SKM-1 treated with dmso at 0.1 percent for 144 hours (cell line): Measurements from ENCODE around the gene PRMT1.

Experiments
- DNase-seq: peaks from one replicate; lab custom pipeline; 2025; ENCODE audit not compliant: unreplicated experiment; lab: John Stamatoyannopoulos, UW

PRMT1 gene

GRCh38 chr19:49667473-49667872 lies 9.6 kb upstream of the PRMT1 start:
- no peak for DNase-seq

GRCh38 chr19:49669516-49669915 lies 7.6 kb upstream of the PRMT1 start:
- no peak for DNase-seq

GRCh38 chr19:49672131-49672919 lies 4.7 kb upstream of the PRMT1 start:
- peak; percentile 12 for DNase-seq

DNA sequence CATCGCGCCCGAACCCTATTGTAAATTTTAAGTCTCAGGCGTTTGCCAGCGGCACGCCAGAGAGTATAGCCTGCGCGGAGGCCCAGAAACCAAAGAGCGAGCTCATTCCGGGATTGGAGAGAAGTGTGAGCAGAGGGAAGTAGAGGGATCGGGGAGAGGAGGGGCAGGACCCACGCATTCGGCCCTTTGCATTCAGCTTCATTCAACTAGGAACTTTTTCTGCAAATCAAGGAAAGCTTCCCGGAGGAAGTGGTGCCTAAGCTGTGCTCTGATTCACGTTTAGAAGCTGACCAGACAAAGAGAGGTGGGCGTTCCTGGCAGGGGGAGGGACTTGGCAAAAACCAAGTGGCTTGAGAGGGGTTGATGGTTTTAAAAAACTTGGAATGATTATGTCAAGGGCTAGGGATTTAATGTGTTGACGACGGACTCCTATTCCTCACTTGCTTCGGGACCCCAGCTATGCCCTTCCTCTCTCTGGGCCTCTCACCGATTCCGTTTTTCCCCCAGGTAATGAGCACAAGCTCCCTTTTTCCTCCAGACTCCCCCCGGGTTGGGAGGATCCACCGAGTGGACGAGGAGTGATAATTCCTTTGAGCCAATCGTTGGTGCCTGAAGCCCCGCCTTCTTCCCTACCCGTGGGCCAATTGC lies 811 bp upstream of the PRMT1 start:
- peak; percentile 30 for DNase-seq

DNA sequence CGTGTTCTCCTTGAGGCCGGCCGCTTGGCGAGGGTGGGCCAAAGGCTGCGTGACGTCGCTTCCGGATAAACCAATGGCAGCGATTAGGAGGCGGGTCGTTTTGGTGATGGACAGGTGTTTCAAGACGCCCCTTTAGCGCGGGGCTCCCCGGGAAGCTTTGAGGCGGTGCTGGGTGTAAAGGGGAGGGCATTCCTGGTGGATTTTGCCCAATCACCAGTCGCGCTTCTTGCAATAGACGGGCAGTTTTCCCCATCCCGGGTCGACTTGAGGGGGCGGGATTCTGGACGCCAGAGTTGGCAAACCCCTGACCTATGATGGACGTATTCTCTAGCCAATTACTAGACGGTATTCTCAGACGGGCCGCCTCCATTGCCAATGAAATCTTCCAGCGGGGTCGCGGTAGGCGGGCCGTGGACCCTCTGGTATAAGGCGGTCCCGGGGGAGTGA lies 264 bp upstream of the PRMT1 start:
- DNase-seq, result peak; percentile 97

DNA sequence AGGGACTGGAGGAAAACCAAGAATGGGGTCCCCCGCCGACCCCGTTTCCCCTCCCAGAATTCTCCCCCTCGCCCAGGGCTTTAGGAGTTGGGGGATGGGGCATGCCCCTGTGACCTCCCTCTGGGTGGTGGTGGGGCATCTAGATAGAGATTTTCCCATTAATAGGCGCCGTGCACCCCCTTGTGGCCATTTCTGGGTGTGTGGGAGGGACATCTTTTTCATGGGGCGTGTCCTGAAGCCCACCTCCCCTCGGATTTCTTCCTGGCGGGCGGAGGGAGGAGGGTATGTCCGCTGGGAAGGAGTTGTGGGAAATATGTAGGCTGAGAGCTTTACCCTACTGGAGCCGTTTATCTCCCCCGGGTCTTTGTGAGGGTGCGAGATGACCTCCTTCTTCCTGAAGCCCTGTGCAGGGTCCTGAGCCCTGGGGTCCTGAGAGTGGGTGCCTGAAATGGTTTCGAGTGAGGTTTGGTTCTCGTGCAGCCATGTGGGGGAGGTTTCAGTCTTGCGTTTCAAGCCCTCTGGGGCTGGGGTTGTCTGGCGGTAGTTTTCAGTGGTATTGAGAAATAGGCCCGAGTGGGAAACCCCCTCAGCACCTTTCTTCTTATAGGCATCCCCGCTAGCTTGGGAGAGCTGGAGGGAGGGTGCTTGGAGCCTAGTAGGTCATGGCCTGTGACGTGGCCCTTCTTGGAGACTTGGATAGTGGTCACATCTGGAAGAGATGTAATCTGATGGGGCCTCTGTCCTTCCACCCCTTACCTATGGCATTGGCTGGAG lies 1.0 kb downstream of the PRMT1 start:
- DNase-seq, result peak; percentile 11

GRCh38 chr19:49678985-49679770 lies 2.1 kb downstream of the PRMT1 start:
- no peak for DNase-seq

GRCh38 chr19:49679771-49680413 lies 2.8 kb downstream of the PRMT1 start:
- no peak for DNase-seq

DNA sequence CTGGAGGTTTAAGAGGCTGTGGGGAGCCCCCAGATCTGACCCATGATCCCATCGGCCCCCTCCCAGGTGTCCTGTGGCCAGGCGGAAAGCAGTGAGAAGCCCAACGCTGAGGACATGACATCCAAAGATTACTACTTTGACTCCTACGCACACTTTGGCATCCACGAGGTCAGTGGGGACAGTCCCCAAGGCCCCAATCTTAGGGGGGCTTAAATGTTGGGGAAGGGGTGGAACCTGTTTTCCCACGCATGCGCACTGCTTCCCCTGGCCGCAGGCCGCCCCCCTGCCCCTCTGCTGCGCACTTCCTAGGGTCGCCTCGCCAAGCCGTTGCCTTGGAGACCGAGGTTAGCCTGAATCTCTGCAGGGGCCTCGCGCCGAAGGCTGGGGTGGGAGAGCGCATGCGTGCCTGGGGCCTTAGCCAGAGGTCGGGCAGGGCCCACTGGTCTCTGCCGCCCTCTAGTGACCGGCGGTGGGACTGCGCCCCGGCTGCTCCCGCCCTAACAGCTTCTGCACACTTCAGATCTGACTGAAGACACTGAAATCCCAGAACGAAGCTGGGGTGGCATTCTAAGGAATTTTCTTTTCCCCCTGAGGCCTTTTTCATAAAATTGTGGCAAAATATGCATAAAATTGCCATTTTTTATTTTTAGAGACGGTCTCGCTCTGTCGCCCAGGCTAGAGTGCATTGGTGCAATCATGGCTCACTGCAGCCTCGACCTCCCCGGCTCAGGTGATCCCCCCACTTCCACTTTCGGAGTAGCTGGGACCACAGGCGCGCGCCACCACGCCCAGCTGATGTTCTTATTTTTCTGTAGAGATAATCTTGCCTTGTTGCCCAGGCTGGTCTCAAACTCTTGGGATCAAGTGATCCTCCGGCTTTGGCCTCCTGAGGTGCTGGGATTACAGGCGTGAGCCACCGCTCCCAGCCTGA lies 3.6 kb downstream of the PRMT1 start:
- DNase-seq, result peak; percentile 30

DNA sequence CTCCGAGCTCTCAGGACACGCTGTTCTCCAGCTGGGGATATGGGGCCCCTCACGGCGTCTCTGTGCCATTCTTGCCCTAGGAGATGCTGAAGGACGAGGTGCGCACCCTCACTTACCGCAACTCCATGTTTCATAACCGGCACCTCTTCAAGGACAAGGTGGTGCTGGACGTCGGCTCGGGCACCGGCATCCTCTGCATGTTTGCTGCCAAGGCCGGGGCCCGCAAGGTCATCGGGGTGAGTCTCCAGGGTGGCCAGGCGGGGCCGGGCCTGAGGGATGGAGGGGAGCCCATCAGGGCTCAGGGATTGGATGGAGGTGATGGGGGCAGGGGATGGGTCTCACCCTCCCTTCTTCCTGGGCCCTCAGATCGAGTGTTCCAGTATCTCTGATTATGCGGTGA lies 4.8 kb downstream of the PRMT1 start:
- no peak for DNase-seq

- no peak for DNase-seq
Observed at GRCh38 chr19:49682274-49682673, 5.2 kb downstream of the PRMT1 start.

- no peak for DNase-seq
Observed at GRCh38 chr19:49683814-49684250, 6.8 kb downstream of the PRMT1 start.

DNA sequence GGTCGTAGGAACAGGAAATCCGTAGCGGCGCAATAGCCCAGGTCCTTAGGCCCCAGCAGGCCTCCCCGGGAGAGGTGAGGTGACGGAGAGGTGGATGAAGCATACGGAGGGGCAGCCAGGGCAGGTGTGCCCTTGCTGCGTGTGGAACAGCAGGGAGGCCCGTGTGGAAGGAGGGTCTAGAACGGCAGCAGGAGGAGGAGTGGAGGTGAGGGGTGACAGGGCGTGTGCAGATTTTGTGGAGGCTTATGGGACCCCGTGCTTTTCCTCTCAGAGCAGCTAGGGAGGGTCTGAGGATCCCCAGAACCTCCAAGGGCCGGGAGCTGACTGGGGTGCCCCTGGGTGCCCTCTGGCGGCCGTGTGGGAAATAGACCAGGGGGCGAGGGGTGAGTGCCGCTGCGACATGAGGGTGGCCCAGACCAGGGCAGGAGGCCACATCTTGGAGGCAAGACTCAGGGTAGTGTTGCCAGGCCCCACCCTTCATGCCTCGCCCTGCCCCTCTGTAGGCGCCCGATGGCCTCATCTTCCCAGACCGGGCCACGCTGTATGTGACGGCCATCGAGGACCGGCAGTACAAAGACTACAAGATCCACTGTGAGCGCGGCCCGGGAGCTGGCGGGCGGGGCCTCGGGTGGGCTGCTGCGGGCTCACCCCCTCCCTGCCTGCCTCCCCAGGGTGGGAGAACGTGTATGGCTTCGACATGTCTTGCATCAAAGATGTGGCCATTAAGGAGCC lies 7.3 kb downstream of the PRMT1 start:
- peak; percentile 0 for DNase-seq

DNA sequence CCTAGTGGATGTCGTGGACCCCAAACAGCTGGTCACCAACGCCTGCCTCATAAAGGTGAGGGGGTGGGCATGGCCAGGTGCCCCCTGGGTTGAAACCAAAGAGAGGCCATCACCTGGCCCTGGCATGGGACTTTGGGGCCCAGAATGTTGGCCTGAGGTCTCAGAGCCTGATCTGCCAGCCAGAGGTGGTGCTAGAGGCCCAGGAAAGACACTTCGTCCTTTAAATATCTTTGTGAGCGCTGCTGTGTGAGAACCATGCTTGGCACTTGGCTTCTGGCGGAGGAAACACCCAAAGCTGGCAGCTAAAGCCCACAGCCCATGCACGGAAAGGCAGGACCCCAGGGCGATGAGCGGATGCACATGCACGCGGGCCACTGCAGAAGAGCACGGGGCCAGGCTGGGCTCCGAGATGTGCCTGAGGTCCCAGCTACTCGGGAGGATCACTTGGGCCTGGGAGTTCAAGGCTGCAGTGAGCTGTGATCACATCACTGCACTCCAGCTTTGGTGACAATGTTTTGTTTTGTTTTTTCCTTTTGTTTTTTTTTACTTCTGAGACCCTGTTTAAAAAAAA lies 8.0 kb downstream of the PRMT1 start:
- DNase-seq, result no peak

DNA sequence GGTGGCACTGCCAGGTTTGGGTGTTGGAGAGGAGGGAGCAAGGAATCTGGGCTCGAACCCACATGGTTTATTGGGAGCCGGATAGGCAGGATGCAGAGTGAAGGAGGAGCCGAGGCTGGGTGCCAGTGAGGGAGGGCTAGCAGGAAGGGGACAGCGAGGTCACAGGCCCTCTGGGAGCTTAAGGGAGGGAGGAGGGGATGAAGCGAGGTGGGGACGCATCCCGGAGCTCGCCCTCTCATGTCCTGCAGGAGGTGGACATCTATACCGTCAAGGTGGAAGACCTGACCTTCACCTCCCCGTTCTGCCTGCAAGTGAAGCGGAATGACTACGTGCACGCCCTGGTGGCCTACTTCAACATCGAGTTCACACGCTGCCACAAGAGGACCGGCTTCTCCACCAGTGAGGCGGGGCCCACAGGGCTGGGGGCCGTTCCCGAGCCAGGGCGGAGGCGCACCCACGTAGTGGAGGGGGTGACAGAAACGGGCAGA lies 8.8 kb downstream of the PRMT1 start:
- DNase-seq, result no peak

- no peak for DNase-seq
Observed at GRCh38 chr19:49686503-49687088, 9.5 kb downstream of the PRMT1 start.

- DNase-seq, result no peak
Observed at GRCh38 chr19:49687150-49687549, 10.1 kb downstream of the PRMT1 start.
